Chondrocyte (in vitro differentiated cells): ENCODE measurements around the gene MED23. TPM values are rescaled to one million over a fixed set of nuclear protein-coding genes. Genes with fewer than 3 reads are reported as not detected.

Experiments used
- DNase-seq: peaks from one replicate; pipeline ENCODE4 v3.0.0; 2021; ENCODE audit warnings: mixed read lengths, low spot score
- H3K27ac Mint-ChIP-seq: one replicate; pipeline ENCODE4 v1.8.0; 2021; ENCODE audit warnings: mild to moderate bottlenecking, moderate library complexity, mixed read lengths; ENCODE audit not compliant: unreplicated experiment
- H3K27me3 Mint-ChIP-seq: 2 replicates; pipeline ENCODE4 v1.8.0; 2021; ENCODE audit warnings: low read depth, mixed read lengths
- H3K36me3 Mint-ChIP-seq: 2 replicates; pipeline ENCODE4 v1.8.0; 2021; ENCODE audit warnings: low read depth, mixed read lengths
- H3K4me1 Mint-ChIP-seq: 2 replicates; pipeline ENCODE4 v1.8.0; 2021; ENCODE audit warnings: low read depth, mild to moderate bottlenecking, mixed read lengths
- H3K4me3 Mint-ChIP-seq: one replicate; pipeline ENCODE4 v1.8.0; 2021; ENCODE audit warnings: mild to moderate bottlenecking, moderate library complexity, mixed read lengths; ENCODE audit not compliant: unreplicated experiment
- H3K9me3 Mint-ChIP-seq: 2 replicates; pipeline ENCODE4 v1.8.0; 2021; ENCODE audit warnings: low read depth, mixed read lengths
- long read RNA-seq: library from polyadenylated mRNA; stranded (forward); transcript quantifications from one replicate; pipeline ENCODE4 v2.0.0, GENCODE V29; 2021
- total RNA-seq: library from RNA; stranded (reverse); gene quantifications from 3 replicates; pipeline ENCODE4 v1.2.1, GENCODE V29; 2021
- TF ChIP-seq, protein P1 (sequence below): fragments of 200-600 bp; sonication (generic); IDR thresholded peaks from 2 replicates; pipeline ENCODE4 v1.5.0; 2021; ENCODE audit warnings: antibody characterized with exemption, mild to moderate bottlenecking, moderate library complexity

The MED23 gene, protein sequence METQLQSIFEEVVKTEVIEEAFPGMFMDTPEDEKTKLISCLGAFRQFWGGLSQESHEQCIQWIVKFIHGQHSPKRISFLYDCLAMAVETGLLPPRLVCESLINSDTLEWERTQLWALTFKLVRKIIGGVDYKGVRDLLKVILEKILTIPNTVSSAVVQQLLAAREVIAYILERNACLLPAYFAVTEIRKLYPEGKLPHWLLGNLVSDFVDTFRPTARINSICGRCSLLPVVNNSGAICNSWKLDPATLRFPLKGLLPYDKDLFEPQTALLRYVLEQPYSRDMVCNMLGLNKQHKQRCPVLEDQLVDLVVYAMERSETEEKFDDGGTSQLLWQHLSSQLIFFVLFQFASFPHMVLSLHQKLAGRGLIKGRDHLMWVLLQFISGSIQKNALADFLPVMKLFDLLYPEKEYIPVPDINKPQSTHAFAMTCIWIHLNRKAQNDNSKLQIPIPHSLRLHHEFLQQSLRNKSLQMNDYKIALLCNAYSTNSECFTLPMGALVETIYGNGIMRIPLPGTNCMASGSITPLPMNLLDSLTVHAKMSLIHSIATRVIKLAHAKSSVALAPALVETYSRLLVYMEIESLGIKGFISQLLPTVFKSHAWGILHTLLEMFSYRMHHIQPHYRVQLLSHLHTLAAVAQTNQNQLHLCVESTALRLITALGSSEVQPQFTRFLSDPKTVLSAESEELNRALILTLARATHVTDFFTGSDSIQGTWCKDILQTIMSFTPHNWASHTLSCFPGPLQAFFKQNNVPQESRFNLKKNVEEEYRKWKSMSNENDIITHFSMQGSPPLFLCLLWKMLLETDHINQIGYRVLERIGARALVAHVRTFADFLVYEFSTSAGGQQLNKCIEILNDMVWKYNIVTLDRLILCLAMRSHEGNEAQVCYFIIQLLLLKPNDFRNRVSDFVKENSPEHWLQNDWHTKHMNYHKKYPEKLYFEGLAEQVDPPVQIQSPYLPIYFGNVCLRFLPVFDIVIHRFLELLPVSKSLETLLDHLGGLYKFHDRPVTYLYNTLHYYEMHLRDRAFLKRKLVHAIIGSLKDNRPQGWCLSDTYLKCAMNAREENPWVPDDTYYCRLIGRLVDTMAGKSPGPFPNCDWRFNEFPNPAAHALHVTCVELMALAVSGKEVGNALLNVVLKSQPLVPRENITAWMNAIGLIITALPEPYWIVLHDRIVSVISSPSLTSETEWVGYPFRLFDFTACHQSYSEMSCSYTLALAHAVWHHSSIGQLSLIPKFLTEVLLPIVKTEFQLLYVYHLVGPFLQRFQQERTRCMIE (N-terminal part only)
- 26.2 to 39.0 TPM (median 28.7 TPM) in 3 replicates for total RNA-seq
- long read RNA-seq, full-length matches to known transcripts: 28 of 40 reads
- long read RNA-seq, partial matches to known transcripts: 6 of 40 reads
- long read RNA-seq, other reads (novel, unspliced or antisense): 6 of 40 reads

- Mint-ChIP-seq H3K4me3 (peak within 1 kb of the TSS; percentile 98), H3K4me1 (peaks cover 25% of the 10 kb centered on the region), H3K27me3 (no peaks in the 10 kb centered on the region), H3K27ac (peak within 1 kb of the TSS; percentile 98), H3K36me3 (peaks cover 9% of the 10 kb centered on the region), H3K9me3 (no peaks in the 10 kb centered on the region)
- TF ChIP-seq, protein P1, sequence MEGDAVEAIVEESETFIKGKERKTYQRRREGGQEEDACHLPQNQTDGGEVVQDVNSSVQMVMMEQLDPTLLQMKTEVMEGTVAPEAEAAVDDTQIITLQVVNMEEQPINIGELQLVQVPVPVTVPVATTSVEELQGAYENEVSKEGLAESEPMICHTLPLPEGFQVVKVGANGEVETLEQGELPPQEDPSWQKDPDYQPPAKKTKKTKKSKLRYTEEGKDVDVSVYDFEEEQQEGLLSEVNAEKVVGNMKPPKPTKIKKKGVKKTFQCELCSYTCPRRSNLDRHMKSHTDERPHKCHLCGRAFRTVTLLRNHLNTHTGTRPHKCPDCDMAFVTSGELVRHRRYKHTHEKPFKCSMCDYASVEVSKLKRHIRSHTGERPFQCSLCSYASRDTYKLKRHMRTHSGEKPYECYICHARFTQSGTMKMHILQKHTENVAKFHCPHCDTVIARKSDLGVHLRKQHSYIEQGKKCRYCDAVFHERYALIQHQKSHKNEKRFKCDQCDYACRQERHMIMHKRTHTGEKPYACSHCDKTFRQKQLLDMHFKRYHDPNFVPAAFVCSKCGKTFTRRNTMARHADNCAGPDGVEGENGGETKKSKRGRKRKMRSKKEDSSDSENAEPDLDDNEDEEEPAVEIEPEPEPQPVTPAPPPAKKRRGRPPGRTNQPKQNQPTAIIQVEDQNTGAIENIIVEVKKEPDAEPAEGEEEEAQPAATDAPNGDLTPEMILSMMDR: peak; percentile 98
- peak; percentile 98 for DNase-seq
Measured at GRCh38 chr6:131627724-131628682, at the start of gene MED23. Gene MED23, minus strand, starts transcription at chr6:131628242. Its CDS starts 193 bp downstream, at chr6:131628049.

GRCh38 chr6:131673184-131673583 lies 45.1 kb upstream of the MED23 start:
- DNase-seq: no peak
- Mint-ChIP-seq H3K4me1 (peaks cover 5% of the 10 kb centered on the region), H3K9me3 (peaks cover 2% of the 10 kb centered on the region), H3K36me3 (no peaks in the 10 kb centered on the region), H3K4me3 (no peak overlapping the region), H3K27ac (no peak overlapping the region), H3K27me3 (no peaks in the 10 kb centered on the region)
- TF ChIP-seq, protein P1: no peak

DNA sequence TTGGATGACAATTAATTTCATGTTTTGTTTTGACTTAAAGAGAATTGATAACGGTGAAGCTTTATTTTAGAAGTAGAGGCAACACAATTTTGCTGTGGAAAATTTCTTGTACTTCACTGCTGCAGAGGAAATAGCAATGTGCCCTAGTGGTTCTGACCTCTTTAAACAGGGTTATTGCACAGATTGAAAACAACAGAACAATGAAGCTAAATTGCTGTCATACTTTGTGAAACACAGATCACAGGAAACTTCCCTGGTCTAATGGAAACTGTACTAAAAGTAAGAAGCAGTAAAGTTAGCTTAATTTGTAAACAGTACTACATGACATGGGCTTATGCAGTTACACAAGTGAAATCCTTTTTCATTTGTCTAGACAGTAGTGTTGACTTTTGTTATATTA lies 41.8 kb upstream of the MED23 start:
- Mint-ChIP-seq H3K36me3 (no peaks in the 10 kb centered on the region), H3K9me3 (peaks cover 2% of the 10 kb centered on the region), H3K27me3 (peaks cover 7% of the 10 kb centered on the region), H3K4me3 (no peak overlapping the region), H3K4me1 (peaks cover 5% of the 10 kb centered on the region), H3K27ac (no peak overlapping the region)
- TF ChIP-seq, protein P1: no peak
- DNase-seq: no peak

DNA sequence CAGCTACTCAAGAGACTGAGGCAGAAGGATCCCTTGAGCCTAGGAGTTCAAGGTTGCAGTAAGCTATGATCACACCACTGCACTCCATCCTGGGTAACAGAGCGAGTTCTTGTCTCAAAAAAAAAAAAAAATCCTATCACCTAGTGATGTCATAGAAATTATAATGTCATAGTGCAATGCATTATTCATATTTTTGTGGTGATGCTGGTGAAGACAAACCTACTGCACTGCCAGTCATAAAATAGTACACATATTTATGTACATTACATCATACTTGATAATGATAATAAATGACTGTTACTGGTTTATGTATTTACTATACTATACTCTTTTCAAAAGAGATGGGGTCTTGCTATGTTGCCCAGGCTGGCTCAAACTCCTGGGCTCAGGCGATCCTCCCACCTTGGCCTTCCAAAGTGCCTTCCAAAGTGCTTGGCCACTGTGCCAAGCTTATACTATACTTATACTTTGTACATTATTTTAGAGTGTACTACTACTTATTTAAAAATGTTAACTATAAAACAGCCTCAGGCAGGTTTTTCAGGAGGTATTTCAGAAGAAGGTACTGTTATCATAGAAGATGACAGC lies 35.6 kb upstream of the MED23 start:
- H3K4me3 Mint-ChIP-seq: no peak overlapping the region
- H3K9me3 Mint-ChIP-seq: no peaks in the 10 kb centered on the region
- no peaks in the 10 kb centered on the region for H3K36me3 Mint-ChIP-seq
- TF ChIP-seq, protein P1: no peak
- no peak for DNase-seq
- H3K27me3 Mint-ChIP-seq: peaks cover 7% of the 10 kb centered on the region
- H3K4me1 Mint-ChIP-seq: no peaks in the 10 kb centered on the region
- H3K27ac Mint-ChIP-seq: no peak overlapping the region
